ENCODE measurements around the gene MEA1. TPM values are rescaled to one million over a fixed set of nuclear protein-coding genes. Genes with fewer than 3 reads are reported as not detected.

The MEA1 gene
- total RNA-seq, 1 donor from 2014 or later = 42.7 TPM

DNA sequence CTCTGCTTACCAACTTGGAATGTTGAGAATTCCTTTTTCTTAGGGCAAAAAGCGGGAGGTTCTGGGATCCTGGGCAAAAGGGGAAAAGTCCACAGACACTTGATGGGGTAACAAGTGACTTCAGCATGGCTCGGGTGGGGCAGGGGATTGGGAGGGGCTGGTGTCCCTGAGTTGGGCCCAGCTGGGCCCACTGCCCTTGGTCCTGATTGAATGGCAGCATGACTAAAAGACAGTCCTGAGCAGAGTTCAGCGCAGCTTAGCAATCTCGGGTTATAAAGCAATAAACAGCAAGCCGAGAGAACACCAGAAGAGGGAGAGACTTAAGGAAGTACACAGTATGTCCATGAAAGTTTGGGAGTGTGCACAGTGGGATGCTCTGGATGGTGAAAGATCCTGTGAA is 23.8 kb downstream of the MEA1 start:
- no peak for TF ChIP-seq CTCF (IDR thresholded peaks at IDR 0.05; ENCODE audit: partially characterized antibody, unreplicated experiment)
- Mint-ChIP-seq H3K4me3 (ENCODE audit: unreplicated experiment) (no peak overlapping the region), H3K9me3 (ENCODE audit: unreplicated experiment) (peaks cover 13% of the 10 kb centered on the region), H3K27ac (ENCODE audit: unreplicated experiment) (no peak overlapping the region), H3K4me1 (ENCODE audit: low read depth, unreplicated experiment) (peaks cover 11% of the 10 kb centered on the region), H3K27me3 (ENCODE audit: unreplicated experiment) (peaks cover 3% of the 10 kb centered on the region), H3K36me3 (ENCODE audit: unreplicated experiment) (no peaks in the 10 kb centered on the region)
- DNase-seq = no peak

GRCh38 chr6:42988486-42989020 is 25.2 kb downstream of the MEA1 start:
- no peak overlapping the region for H3K4me3 Mint-ChIP-seq (ENCODE audit: unreplicated experiment)

DNA sequence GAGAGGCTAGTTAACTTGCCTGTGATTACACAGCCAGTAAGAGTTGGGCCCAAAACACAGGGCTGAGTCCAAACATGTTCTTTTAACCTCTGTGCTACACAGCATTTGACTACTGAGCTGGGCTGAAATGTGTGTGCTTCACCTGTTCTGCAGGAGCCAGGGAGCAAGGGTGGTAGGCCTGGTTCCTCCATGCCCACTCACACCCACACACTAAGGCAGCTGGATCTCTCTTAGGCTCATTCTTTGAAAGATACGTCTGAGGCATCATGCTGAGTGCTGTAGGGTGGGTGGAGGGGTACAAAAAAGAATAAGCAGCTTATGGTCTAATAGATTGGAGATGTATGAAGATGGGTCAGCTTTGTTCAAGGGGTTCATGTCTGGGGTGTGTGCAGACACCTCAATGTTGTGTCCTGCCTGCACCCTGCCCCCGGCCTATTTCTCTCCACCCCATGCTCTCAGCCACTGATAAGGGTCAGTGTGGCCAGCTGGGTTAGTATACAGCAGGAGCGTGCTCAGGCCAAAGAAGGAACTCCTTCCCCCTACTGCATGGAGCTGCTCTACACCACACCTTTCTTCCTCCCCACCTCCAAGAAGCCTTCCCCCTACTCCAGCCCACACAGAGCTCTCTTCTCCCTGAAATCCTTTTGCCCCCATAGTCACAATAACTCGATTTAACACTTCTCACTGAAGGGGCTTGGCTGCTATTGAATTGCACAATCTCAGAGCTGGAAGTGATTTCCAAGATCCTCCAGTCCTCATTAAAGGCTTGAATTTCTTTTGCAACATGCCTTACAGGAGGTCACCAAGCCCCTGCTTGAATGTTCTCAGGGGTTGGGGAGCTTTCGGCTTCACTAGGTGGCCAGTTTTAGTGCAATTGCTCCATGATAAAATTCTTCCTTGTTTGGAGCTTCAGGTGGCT is 26.0 kb downstream of the MEA1 start:
- Mint-ChIP-seq H3K27me3 (ENCODE audit: unreplicated experiment) (peaks cover 3% of the 10 kb centered on the region), H3K4me1 (ENCODE audit: low read depth, unreplicated experiment) (peaks cover 13% of the 10 kb centered on the region), H3K27ac (ENCODE audit: unreplicated experiment) (no peak overlapping the region), H3K4me3 (ENCODE audit: unreplicated experiment) (no peak overlapping the region), H3K9me3 (ENCODE audit: unreplicated experiment) (peaks cover 11% of the 10 kb centered on the region), H3K36me3 (ENCODE audit: unreplicated experiment) (no peaks in the 10 kb centered on the region)
- no peak for TF ChIP-seq CTCF (IDR thresholded peaks at IDR 0.05; ENCODE audit: partially characterized antibody, unreplicated experiment)
- DNase-seq = no peak

More at GRCh38 chr6:42988486-42989020, 25.2 kb downstream of the MEA1 start:
- H3K27ac Mint-ChIP-seq (ENCODE audit: unreplicated experiment) = no peak overlapping the region
- H3K36me3 Mint-ChIP-seq (ENCODE audit: unreplicated experiment) = no peaks in the 10 kb centered on the region
- TF ChIP-seq CTCF (IDR thresholded peaks at IDR 0.05; ENCODE audit: partially characterized antibody, unreplicated experiment) = no peak
- peaks cover 13% of the 10 kb centered on the region for H3K9me3 Mint-ChIP-seq (ENCODE audit: unreplicated experiment)
- DNase-seq = no peak
- H3K4me1 Mint-ChIP-seq (ENCODE audit: low read depth, unreplicated experiment) = peaks cover 13% of the 10 kb centered on the region
- H3K27me3 Mint-ChIP-seq (ENCODE audit: unreplicated experiment) = peaks cover 3% of the 10 kb centered on the region

DNA sequence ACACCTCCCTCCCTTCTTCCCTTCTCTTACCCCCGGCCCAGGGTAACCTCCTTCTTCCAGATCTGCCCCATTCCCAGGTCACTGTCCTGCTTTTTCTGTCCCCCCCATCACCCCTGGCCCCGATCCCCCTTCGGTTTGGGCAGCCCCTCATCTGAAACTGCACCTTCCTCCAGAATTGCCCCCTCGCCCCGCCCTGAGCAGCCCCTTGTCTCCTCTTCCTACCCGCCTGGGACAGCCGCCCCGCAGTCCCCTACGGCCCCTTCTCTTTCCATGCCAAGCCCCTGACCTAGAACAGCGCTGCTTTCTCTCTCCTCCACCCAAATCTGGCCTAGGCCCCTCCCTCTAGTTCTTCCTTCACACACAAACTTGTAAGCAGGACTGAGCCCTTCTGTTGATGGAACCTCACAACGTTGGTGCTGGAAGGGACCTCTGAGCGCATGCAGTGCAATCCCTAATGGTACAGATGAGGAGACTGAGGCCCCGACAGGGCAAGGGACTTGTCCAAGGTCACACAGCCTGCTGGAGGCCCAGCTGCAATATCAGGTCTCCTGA is 28.7 kb downstream of the MEA1 start:
- Mint-ChIP-seq H3K4me3 (ENCODE audit: unreplicated experiment) (peak overlapping the region; percentile 85), H3K36me3 (ENCODE audit: unreplicated experiment) (no peaks in the 10 kb centered on the region), H3K4me1 (ENCODE audit: low read depth, unreplicated experiment) (peaks cover 13% of the 10 kb centered on the region), H3K27me3 (ENCODE audit: unreplicated experiment) (peaks cover 6% of the 10 kb centered on the region), H3K9me3 (ENCODE audit: unreplicated experiment) (peaks cover 11% of the 10 kb centered on the region), H3K27ac (ENCODE audit: unreplicated experiment) (peak overlapping the region; percentile 8)
- peak; percentile 28 for DNase-seq
- no peak for TF ChIP-seq CTCF (IDR thresholded peaks at IDR 0.05; ENCODE audit: partially characterized antibody, unreplicated experiment)

Data from glutamatergic neuron (in vitro differentiated cells).